Activated T-cell treated with anti-CD3 and anti-CD28 coated beads, Interleukin-2, amount 50 U/mL, for 72 hours (primary cell): ENCODE measurements around the gene RALB. TPM values are rescaled to one million over a fixed set of nuclear protein-coding genes. Genes with fewer than 3 reads are reported as not detected.

Experiments used
- ATAC-seq, 2 donors: fragments of 150-1000 bp; cut with Tn5 transposase; replicated peaks in 1 of 2; 2 replicates each; pipeline ENCODE4 v1.10.0; 2021; ENCODE audit warnings: moderate library complexity in 2 of 2, mild to moderate bottlenecking in 1 of 2
- DNase-seq, 2 donors: peaks; one replicate each; pipeline ENCODE4 v3.0.0; 2021 to 2022; ENCODE audit warnings: mixed read lengths in 1 of 2
- H3K27ac Mint-ChIP-seq: one replicate; pipeline ENCODE4 v1.8.0; 2022; ENCODE audit warnings: mild to moderate bottlenecking, moderate library complexity, mixed read lengths
- H3K27me3 Mint-ChIP-seq: one replicate; pipeline ENCODE4 v1.8.0; 2022; ENCODE audit warnings: low read depth, mixed read lengths
- H3K36me3 Mint-ChIP-seq, 2 donors: one replicate each; pipeline ENCODE4 v1.8.0; 2022; ENCODE audit warnings: mixed read lengths in 2 of 2, mild to moderate bottlenecking in 1 of 2; ENCODE audit not compliant: insufficient read depth in 2 of 2
- H3K4me1 Mint-ChIP-seq: one replicate; pipeline ENCODE4 v1.8.0; 2022; ENCODE audit warnings: low read depth, mixed read lengths
- H3K4me3 Mint-ChIP-seq, 2 donors: one replicate each; pipeline ENCODE4 v1.8.0; 2022; ENCODE audit warnings: mild to moderate bottlenecking in 2 of 2, mixed read lengths in 2 of 2, moderate library complexity in 2 of 2
- H3K9me3 Mint-ChIP-seq, 2 donors: one replicate each; pipeline ENCODE4 v1.8.0; 2022; ENCODE audit warnings: mixed read lengths in 2 of 2
- total RNA-seq, 2 donors: library from RNA; stranded (reverse); gene quantifications; one replicate each; pipeline ENCODE4 v1.2.3, GENCODE V29; 2022

The RALB gene
- total RNA-seq, 2 donors from 2014 or later, result 52.9 to 53.1 TPM

DNA sequence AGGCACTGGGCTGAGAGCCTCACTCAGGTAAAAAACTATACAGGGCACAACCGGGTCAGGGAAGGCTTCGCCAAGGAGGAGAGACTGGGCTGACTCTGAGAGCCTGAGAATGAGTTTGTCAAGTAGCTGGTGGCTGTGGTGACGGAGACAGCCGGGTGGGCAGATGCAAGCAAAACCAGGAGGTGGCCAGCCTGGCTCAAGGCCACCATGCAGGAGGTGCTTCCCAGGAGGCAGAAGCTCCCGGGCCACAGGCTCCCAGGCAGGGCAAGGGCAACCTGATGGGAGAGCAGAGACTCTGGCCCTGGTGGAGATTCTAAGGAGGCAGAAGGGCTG lies 90.4 kb downstream of the RALB start:
- ATAC-seq, result peak; percentile 3 to 4
- peaks cover 0 to 3% of the 10 kb centered on the region in 2 donors for H3K36me3 Mint-ChIP-seq
- no peak overlapping the region for H3K27ac Mint-ChIP-seq
- H3K4me1 Mint-ChIP-seq, result peaks cover 25% of the 10 kb centered on the region
- H3K27me3 Mint-ChIP-seq, result peaks cover 49% of the 10 kb centered on the region
- no peaks in the 10 kb centered on the region for H3K9me3 Mint-ChIP-seq
- no peak for DNase-seq
- peak overlapping the region; percentile 40 to 56 for H3K4me3 Mint-ChIP-seq

DNA sequence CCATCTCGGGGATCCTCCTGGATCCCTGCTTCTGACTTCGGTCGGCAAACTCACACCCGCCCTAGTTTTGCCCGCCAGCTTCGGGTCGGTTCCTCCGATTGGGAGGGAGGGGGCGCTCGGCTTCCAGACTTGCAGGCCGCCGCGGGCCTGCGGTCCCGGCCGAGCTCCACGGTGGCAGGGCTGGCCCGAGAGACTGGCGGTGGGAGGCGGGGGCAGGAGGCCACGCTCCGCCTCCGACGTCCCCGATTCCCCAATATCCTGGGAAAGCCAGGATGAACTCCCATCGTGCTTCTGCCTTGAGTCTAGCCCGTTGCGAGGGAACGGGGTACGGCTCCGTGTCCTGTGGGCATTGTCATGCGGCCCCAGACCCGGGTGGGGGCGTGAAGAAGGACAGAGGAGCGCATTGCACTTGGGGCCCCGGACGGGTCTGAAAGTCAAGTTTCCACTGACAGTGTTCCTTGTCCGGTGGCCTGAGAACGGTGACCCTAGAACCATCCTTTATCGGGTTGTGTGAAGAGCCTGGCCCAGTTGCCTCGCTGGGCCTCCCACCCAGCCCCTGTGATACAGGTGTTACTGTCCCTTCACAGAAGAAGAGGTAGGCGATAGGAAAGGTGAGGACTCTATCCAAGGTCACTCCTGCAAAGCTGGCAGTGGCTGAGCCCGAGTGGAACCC lies 90.9 kb downstream of the RALB start:
- H3K27me3 Mint-ChIP-seq, result peaks cover 49% of the 10 kb centered on the region
- H3K9me3 Mint-ChIP-seq, result no peaks in the 10 kb centered on the region
- H3K27ac Mint-ChIP-seq, result no peak overlapping the region
- H3K4me1 Mint-ChIP-seq, result peaks cover 25% of the 10 kb centered on the region
- peaks cover 0 to 3% of the 10 kb centered on the region in 2 donors for H3K36me3 Mint-ChIP-seq
- DNase-seq, result peak; percentile 76 to 78
- ATAC-seq, result peak; percentile 60 to 68
- H3K4me3 Mint-ChIP-seq, result peak overlapping the region; percentile 44 to 56

Other genes with a start within 250 kb of the RALB start
- gene EPB41L5, start 239.8 kb upstream of the RALB start, total RNA-seq, result 1 to 10 TPM; 4.1 to 5.3 TPM
- gene TMEM185B, start 29.5 kb upstream of the RALB start, total RNA-seq, result 10 to 100 TPM; 20.9 to 21.1 TPM
- not detected for gene INHBB, start 93.3 kb downstream of the RALB start, total RNA-seq